Effector CD4-positive, alpha-beta T cell (primary cell): ENCODE results near the gene C4A.
A peak's percentile ranks its signal among the peaks of the same experiment; 100 is the strongest.
"Not testable (repeated sequence)": the region's sequence is repeated elsewhere in the genome, so short reads cannot be mapped to it uniquely, and the experiment has no call there.

Experiments
- DNase-seq: peaks from one replicate; pipeline ENCODE4 v3.0.0-alpha.2; 2020

The C4A gene

GRCh38 chr6:31961616-31962015, 20.2 kb upstream of the C4A start:
- no peak for DNase-seq

GRCh38 chr6:31963921-31964320, 17.9 kb upstream of the C4A start:
- no peak for DNase-seq

GRCh38 chr6:31965700-31966099, 16.2 kb upstream of the C4A start:
- no peak for DNase-seq

- DNase-seq = no peak
Measured at GRCh38 chr6:31966506-31966905, 15.4 kb upstream of the C4A start.

- no peak for DNase-seq
Measured at GRCh38 chr6:31966997-31967925, 14.6 kb upstream of the C4A start.

GRCh38 chr6:31967926-31968320, 13.9 kb upstream of the C4A start:
- DNase-seq = no peak

- no peak for DNase-seq
Measured at GRCh38 chr6:31968326-31968725, 13.5 kb upstream of the C4A start.

- DNase-seq = no peak
Measured at GRCh38 chr6:31968791-31969711, 12.8 kb upstream of the C4A start.

- DNase-seq = no peak
Measured at GRCh38 chr6:31969712-31970603, 11.9 kb upstream of the C4A start.

GRCh38 chr6:31970604-31971271, 11.1 kb upstream of the C4A start:
- DNase-seq = no peak

GRCh38 chr6:31971279-31971992, 10.4 kb upstream of the C4A start:
- DNase-seq = no peak

GRCh38 chr6:31971993-31972708, 9.7 kb upstream of the C4A start, which contains the start of gene DXO:
TSS of gene DXO (minus strand) at chr6:31972138. CDS start at chr6:31971675, 463 bp downstream.
- peak; percentile 99 for DNase-seq

- no peak for DNase-seq
Measured at GRCh38 chr6:31972709-31973350, 9.0 kb upstream of the C4A start.

GRCh38 chr6:31976065-31976464, 5.8 kb upstream of the C4A start:
- DNase-seq = not testable (repeated sequence)

- DNase-seq = no peak
Measured at GRCh38 chr6:31977816-31978431, 3.9 kb upstream of the C4A start.

- DNase-seq = no peak
Measured at GRCh38 chr6:31978831-31979230, 3.0 kb upstream of the C4A start.

- DNase-seq = no peak
Measured at GRCh38 chr6:31979238-31979898, 2.5 kb upstream of the C4A start.

GRCh38 chr6:31980195-31980876, 1.5 kb upstream of the C4A start:
- not testable (repeated sequence) for DNase-seq
